ENCODE data around the gene XPR1. TPM values are rescaled to one million over a fixed set of nuclear protein-coding genes. Genes with fewer than 3 reads are reported as not detected.

Gene XPR1
- total RNA-seq, 3 donors from 2014 or later (not counting 1 experiment from before 2014, with no cell fraction given), result 14.8 to 18.2 (median 16.7) TPM

- H3K36me3 ChIP-seq (ENCODE audit: control insufficient read depth, insufficient read depth, low read length), result peaks cover 8% of the 10 kb centered on the region
- H3K36me3 Mint-ChIP-seq, result peaks cover 35% of the 10 kb centered on the region
- H3K4me1 ChIP-seq (ENCODE audit: control insufficient read depth, insufficient read depth, low read length), result no peaks in the 10 kb centered on the region
- intact Hi-C loops (cut with micrococcal nuclease), result no loop called here
- no peak overlapping the region for H3K27ac ChIP-seq (ENCODE audit: low read length)
- over 99% methylated on average over 6 of the region's 6 CpGs for WGBS (ENCODE audit: insufficient coverage)
- H3K4me1 Mint-ChIP-seq, result no peaks in the 10 kb centered on the region
- no peak overlapping the region for H3K4me3 Mint-ChIP-seq
- no peak for ATAC-seq
- no peak overlapping the region for H3K4me3 ChIP-seq (ENCODE audit: low read length)
- peaks cover 3 to 10% of the 10 kb centered on the region in 2 donors for H3K9me3 Mint-ChIP-seq
- no peak overlapping the region for H3K27ac Mint-ChIP-seq
- no peak for TF ChIP-seq CTCF (IDR thresholded peaks at IDR 0.05)
- DNase-seq, result no peak
- H3K9me3 ChIP-seq (ENCODE audit: control insufficient read depth, insufficient read depth, low read length), result no peaks in the 10 kb centered on the region
- no peaks in the 10 kb centered on the region for H3K27me3 ChIP-seq (ENCODE audit: control insufficient read depth, insufficient read depth, low read length)
- H3K27me3 Mint-ChIP-seq (ENCODE audit: low read depth in 2 of 2), result no peaks in the 10 kb centered on the region
Measured at GRCh38 chr1:180836449-180836848, 204.6 kb downstream of the XPR1 start.

- H3K4me1 ChIP-seq (ENCODE audit: control insufficient read depth, insufficient read depth, low read length), result no peaks in the 10 kb centered on the region
- no peaks in the 10 kb centered on the region for H3K27me3 Mint-ChIP-seq (ENCODE audit: low read depth in 2 of 2)
- no peak for TF ChIP-seq CTCF (IDR thresholded peaks at IDR 0.05)
- H3K36me3 Mint-ChIP-seq, result peaks cover 29% of the 10 kb centered on the region
- ATAC-seq (no peak), DNase-seq (no peak)
- peaks cover 8% of the 10 kb centered on the region for H3K36me3 ChIP-seq (ENCODE audit: control insufficient read depth, insufficient read depth, low read length)
- H3K4me3 Mint-ChIP-seq, result no peak overlapping the region
- H3K9me3 ChIP-seq (ENCODE audit: control insufficient read depth, insufficient read depth, low read length), result no peaks in the 10 kb centered on the region
- H3K9me3 Mint-ChIP-seq, result peaks cover 0 to 10% of the 10 kb centered on the region in 2 donors
- H3K4me3 ChIP-seq (ENCODE audit: low read length), result no peak overlapping the region
- no peaks in the 10 kb centered on the region for H3K27me3 ChIP-seq (ENCODE audit: control insufficient read depth, insufficient read depth, low read length)
- intact Hi-C loops (cut with micrococcal nuclease), result no loop called here
- 75% methylated on average over 1 of the region's 3 CpGs for WGBS (ENCODE audit: insufficient coverage)
- no peak overlapping the region for H3K27ac ChIP-seq (ENCODE audit: low read length)
- H3K4me1 Mint-ChIP-seq, result no peaks in the 10 kb centered on the region
- H3K27ac Mint-ChIP-seq, result no peak overlapping the region
Measured at GRCh38 chr1:180837020-180837419, 205.2 kb downstream of the XPR1 start.

- Histone ChIP-seq H3K27me3 (ENCODE audit: control insufficient read depth, insufficient read depth, low read length) (no peaks in the 10 kb centered on the region), H3K36me3 (ENCODE audit: control insufficient read depth, insufficient read depth, low read length) (peaks cover 8% of the 10 kb centered on the region), H3K4me1 (ENCODE audit: control insufficient read depth, insufficient read depth, low read length) (no peaks in the 10 kb centered on the region), H3K9me3 (ENCODE audit: control insufficient read depth, insufficient read depth, low read length) (no peaks in the 10 kb centered on the region), H3K27ac (ENCODE audit: low read length) (no peak overlapping the region), H3K4me3 (ENCODE audit: low read length) (no peak overlapping the region)
- Mint-ChIP-seq H3K9me3 (peaks cover 0 to 3% of the 10 kb centered on the region in 2 donors), H3K27me3 (ENCODE audit: low read depth in 2 of 2) (no peaks in the 10 kb centered on the region), H3K27ac (no peak overlapping the region), H3K4me3 (no peak overlapping the region), H3K36me3 (peaks cover 14% of the 10 kb centered on the region), H3K4me1 (no peaks in the 10 kb centered on the region)
- DNase-seq (no peak), ATAC-seq (no peak)
- intact Hi-C loops (cut with micrococcal nuclease), result no loop called here
- WGBS (ENCODE audit: insufficient coverage), result no CpG with 5 or more reads among the region's 3 CpGs
- TF ChIP-seq CTCF (IDR thresholded peaks at IDR 0.05), result no peak
Measured at GRCh38 chr1:180838535-180838934, 206.7 kb downstream of the XPR1 start.

GRCh38 chr1:180839547-180839946 lies 207.7 kb downstream of the XPR1 start:
- H3K9me3 ChIP-seq (ENCODE audit: control insufficient read depth, insufficient read depth, low read length), result no peaks in the 10 kb centered on the region
- H3K27ac ChIP-seq (ENCODE audit: low read length), result no peak overlapping the region
- peaks cover 8% of the 10 kb centered on the region for H3K36me3 ChIP-seq (ENCODE audit: control insufficient read depth, insufficient read depth, low read length)
- H3K4me1 ChIP-seq (ENCODE audit: control insufficient read depth, insufficient read depth, low read length), result no peaks in the 10 kb centered on the region
- Mint-ChIP-seq H3K27me3 (ENCODE audit: low read depth in 2 of 2) (no peaks in the 10 kb centered on the region), H3K27ac (no peak overlapping the region), H3K9me3 (peaks cover 0 to 3% of the 10 kb centered on the region in 2 donors), H3K4me3 (no peak overlapping the region), H3K4me1 (no peaks in the 10 kb centered on the region), H3K36me3 (peaks cover 12% of the 10 kb centered on the region)
- WGBS (ENCODE audit: insufficient coverage), result 100% methylated on average over 4 of the region's 4 CpGs
- H3K27me3 ChIP-seq (ENCODE audit: control insufficient read depth, insufficient read depth, low read length), result no peaks in the 10 kb centered on the region
- no peak for TF ChIP-seq CTCF (IDR thresholded peaks at IDR 0.05)
- ATAC-seq (no peak), DNase-seq (no peak)
- intact Hi-C loops (cut with micrococcal nuclease), result no loop called here
- H3K4me3 ChIP-seq (ENCODE audit: low read length), result no peak overlapping the region

All from natural killer cell (primary cell).